Measurements from ENCODE around the gene CPNE4.
"Not testable (repeated sequence)": the region's sequence is repeated elsewhere in the genome, so short reads cannot be mapped to it uniquely, and the experiment has no call there.

Gene CPNE4

DNA sequence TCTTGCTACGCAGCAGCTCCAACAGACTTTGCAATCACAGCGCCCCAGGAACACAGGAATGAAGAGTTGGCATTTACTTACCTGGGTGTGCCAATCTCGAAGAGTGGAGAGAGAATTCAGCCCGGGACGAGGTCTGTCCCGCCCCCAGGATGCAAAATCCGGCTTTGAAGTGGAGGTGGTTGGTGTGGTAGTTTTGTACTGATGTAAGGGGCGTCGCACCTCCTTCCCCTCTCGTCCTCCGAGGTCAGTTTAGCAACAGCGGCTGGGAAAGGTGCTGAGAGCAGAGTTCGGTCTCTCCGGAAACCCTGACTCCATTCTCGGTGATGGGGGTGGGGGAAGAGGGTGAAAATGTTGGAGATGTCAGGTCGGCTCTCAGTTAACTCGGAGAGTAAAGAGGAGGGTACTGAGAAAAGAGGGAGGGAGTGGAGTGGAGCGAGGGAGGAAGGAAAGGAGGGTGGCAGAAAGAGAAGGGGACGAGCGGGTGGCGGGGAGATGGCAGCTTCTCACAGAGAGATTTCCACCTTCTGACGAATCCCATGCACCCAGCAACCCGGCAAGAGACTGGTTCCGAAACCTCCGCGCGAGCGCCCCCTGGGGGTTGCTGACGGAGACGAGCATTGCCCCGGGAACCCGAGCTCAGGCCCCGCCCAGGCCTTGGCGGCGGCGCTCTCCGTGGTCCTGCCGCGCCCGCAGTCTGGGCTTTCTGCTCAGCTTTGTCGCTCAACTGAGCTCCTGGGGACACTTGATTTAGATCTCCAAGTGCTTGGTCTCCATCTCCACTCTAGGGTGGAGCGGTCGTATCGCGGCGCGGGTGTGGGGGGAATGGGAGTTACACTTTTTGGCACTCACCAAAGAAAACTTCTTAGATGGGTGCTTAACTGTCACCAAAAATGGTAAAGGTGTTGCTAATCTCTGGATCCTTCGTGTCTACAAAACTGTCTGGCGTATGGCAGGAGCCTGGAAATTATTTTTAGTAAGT is at the start of gene CPNE4:
Gene CPNE4 (minus strand): TSS at position 529 of the 979 bp plus-strand sequence.
- DNase-seq (ENCODE audit: low spot score), result peak; percentile 77

DNA sequence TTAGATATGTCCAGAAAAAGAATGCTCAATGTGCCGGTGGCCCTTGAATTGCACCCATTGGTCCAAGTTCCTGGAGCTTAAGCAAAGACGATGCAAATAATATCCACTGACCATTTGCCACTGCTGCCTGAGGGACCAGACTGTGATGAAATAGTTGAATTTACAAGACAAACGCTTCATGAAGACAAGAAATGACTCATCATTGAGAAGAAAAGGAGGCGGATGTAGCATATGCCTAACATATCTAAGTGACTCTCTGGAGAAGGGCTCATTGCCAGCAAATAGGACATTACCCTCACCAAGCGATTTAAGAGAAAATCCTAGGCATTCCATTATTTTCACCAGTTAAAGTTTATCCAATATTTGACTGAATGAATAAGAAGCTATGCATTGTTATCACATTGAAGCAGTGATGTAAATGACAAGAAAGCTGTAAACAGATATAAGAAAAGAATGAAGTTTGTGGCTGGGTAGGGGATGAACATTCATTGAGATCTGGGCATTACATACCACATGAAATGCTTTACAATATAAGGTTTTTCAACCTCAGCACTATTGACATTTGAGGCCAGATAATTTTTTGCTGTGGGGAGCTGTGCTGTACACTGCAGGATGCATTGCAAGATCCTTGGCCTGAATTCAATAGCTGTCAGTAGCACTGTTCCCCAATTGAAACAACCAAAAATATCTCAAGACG is 48.9 kb upstream of the CPNE4 start:
- DNase-seq (ENCODE audit: low spot score), result no peak

DNA sequence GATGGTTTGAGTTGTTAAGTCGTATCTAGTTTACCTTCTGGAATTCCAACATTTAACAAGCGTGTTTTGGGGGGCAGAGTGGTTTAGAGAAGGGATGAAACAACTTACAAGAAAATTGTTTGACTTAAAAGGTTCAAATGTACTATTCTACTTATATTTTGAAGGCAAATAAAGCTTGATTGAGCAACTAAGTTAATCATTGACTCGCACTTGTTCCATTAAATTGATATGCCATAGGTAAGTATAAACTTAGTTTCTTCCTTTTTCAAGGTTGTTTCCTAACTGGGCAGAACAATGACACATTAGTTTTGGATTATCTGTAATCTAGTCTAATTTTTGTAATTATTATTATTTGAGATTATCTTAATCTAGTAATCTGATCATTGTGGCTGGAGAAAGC is 48.3 kb upstream of the CPNE4 start:
- DNase-seq (ENCODE audit: low spot score), result no peak

DNA sequence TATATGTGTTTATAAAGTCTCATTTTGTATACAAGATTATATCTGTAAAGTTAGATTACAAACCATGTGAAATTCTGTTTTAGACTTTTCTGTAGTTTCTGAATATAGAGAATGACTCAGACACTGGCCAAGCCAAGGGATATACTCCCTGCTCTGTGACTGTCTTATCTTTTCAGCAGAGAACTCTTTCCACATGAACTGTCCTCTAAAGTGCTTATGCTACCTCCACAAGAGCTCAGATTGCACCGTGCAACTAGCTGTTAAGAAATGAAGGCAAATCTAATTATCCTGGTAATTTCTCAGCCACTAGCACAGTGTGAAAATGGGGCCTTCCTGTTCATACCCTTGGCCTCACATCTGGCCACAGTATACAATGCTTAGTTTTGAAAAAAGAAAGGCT is 44.3 kb upstream of the CPNE4 start:
- no peak for DNase-seq (ENCODE audit: low spot score)

DNA sequence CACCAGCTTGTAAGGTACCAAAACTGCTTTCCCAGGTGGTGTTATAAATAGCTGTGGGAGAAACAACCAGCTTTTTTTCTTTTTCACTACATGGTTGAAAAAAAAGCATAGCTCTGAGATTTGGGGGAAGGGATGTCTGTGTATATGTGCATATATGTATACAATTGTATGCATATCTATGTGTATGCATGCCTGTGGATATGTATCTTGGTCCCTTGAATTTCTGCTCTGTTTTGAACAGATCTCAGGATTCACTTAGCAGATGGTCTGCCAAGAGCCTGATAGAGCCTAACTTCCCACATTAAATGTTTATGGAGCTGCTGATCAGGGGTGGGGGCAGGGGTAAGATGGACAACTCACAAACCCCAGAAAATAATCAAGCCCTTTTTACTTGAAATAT is 39.0 kb upstream of the CPNE4 start:
- DNase-seq (ENCODE audit: low spot score), result no peak

DNA sequence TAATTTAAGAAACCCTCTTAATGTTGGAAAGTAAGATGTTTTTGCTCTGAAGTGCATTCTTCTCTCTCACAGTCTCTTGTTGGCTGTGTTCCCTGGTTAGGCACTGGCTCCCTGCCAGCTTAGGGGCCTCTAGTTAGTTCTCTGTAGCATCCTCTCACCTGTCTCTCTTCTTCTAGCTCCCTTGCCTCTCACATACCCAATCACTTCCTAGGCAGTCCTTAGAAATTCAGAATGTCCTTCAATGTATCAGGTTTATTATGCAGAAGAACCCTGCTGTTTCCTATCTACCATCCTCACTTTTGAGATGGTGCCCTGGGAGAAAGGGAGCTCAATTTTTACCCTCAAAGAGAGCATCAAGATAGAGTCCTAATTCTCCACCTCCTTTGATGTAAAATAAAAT is 36.2 kb upstream of the CPNE4 start:
- no peak for DNase-seq (ENCODE audit: low spot score)

DNA sequence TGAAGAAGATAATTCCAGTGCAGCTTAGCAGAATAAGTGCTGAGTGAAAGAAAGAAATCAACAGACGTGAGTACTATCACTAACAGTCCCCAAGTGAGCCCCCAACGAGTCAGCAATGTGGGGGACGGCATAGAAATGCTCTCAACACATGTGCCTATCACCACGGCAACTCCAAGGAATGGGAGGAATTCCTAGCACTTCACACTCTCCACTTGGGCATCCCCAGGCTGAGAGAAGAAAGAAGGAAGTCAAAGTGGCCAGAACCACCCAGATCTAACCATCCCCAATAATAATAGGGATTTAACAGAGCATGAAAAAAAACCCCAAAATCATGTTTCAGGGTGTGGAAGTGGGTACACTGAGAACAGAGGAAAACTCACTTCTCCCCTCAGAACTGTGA is 29.3 kb upstream of the CPNE4 start:
- DNase-seq (ENCODE audit: low spot score), result no peak

DNA sequence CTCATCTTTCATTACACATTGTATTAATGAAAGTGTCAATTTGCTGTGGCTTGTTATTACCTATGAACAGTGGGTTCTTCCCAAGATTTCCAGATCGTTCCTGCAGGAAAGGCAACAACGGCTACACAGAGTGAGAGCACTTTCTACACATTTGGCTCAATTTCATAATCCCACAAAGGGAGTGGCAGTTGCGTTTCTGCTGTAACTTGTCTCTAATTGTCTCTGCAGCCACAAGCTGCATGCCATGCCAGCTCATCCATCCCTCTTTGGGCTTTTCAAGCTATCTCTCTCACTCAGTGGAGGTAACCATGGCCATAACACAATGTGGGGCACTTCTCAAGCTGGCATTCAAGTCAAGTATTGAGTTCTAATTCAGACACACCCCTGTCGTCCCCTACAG is 27.7 kb upstream of the CPNE4 start:
- DNase-seq (ENCODE audit: low spot score), result no peak

DNA sequence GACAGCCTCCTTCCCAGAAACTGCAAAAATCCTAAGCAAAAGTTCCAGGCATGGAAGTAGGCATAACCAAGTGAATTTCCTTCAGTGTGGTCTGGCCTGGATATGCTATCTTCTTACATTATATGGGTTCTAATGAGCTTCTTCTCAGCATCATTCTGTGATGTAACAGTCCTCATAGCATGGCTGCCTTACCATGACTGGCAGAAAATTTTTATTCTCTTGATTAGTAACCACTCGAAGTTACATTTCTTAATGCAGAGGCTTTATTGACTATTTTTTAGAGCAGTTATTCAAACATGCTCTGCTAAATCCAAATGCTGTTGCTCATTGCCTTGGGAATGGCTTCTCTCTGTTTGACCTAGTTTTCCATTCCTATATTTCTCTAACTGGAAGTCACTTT is 21.1 kb upstream of the CPNE4 start:
- no peak for DNase-seq (ENCODE audit: low spot score)

DNA sequence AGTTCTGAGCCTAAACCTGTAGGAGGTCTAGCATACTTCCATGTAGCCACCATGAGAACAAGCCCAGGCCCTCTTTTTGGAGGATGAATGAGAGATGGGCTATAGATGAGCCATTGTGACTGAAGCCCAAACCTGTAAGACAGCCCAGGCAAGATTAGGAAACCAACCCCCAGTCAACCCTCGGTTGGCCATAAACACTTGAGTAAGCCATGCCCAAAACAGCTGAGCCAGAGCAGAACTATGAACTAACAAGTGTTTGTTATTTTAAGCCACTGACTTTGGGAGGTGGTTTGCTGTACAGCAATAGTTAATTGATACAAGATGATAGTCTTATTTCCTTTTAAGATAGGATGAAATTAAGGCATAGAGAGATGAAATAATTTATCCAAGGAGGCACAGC is 12.4 kb upstream of the CPNE4 start:
- DNase-seq (ENCODE audit: low spot score), result no peak

DNA sequence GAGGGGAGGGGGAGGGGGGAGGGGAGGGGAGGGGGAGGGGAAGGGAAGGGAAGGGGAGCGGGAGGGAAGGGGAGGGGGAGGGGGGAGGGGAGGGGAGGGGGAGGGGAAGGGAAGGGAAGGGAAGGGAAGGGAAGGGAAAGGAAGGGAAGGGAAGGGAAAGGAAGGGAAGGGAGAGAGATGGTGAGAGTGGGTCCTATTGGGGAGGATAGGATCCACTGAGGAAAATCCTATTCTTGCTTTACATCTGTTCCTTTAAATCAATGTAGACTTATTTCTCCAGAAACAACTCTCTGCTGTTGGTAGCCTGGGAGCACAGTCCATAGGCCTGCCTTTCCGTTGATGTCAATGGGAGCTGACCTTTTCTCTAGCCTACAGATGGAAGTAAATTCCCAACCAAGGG is 10.1 kb upstream of the CPNE4 start:
- DNase-seq (ENCODE audit: low spot score), result not testable (repeated sequence)

DNA sequence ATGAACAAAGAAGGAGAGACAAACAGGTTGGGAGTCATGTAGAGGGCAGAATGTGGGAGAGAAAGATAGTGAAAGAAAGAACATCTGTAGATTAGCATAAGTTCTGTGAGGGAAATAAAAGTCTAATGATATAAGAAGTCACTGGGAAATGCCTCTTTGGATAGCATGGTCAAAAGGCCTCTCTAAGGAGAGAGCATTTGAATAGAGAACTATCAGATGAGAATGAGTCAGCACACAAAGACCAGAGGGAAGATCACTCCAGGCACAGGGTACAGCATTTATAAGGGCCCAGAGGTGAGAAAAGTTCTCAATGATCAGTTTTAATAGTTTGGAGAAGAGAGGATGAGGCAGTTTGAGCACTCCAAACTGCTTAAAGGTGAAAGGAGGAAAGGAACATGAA is 7.9 kb upstream of the CPNE4 start:
- DNase-seq (ENCODE audit: low spot score), result no peak

DNA sequence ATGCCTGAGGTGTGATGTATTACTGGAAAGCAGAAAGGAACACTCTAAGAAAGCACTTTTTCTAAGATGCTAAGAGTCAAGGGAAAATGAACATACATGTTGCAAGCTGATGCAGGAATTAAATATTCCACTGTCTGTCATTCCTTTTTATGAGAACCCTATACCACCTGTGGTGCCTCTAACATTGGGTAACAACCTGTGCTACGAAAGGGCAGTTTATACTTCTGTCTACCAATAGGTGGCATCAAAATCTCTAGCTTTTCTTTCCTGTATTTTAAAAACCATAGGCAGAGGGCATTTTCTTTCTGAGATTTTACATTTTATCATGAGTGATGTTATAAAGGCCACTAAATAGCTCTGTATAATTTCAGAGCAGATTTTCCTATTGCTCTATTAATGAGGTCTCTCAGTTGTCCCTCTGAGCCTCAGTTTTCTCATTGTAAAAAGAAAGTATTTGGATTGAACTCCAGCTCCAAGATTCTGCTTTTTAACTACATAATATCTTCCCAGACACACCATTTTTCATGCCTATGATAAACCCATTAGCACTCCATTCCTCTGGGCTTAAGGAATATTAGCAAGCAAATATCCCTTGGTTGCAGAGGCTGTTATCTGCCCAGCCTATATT is 3.5 kb upstream of the CPNE4 start:
- peak; percentile 19 for DNase-seq (ENCODE audit: low spot score)

DNA sequence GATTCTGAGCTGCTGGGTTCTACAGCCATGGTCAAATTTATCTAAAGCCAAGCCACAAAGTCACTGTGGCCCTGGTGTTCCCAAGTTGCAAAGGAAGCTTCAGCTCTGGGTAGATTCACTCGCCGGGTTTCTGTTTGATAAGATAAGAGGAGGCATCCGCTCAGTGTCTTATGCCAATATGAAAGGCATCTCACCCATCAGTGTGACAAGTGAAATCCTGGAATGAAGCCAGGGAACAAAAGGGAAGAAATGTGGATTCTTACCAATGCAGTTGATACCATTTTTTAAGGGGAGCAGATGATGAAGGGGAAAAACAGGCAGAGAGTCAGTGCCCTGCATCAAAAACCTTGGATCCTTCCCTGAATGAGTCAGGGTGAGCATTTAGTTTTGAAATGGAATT is 2.8 kb upstream of the CPNE4 start:
- DNase-seq (ENCODE audit: low spot score), result no peak

DNA sequence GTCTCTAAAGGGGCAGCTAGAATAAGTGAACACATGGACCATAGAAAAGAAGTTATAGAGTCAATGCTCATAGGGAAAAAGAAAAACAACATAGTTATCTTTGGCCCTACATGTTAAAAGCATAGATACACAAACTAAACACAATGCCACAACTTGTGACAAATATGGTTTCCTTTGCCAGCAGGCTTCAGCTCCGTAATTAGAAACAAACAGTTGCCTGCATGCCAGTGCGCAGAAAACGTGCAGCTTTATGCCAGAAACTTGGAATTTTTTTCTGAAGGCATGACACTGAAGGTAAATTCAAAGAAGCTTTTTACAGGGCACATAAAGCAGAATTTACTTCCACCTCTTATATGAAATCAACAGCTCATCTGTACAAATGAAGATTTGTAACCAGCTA is 2.2 kb upstream of the CPNE4 start:
- DNase-seq (ENCODE audit: low spot score), result no peak

DNA sequence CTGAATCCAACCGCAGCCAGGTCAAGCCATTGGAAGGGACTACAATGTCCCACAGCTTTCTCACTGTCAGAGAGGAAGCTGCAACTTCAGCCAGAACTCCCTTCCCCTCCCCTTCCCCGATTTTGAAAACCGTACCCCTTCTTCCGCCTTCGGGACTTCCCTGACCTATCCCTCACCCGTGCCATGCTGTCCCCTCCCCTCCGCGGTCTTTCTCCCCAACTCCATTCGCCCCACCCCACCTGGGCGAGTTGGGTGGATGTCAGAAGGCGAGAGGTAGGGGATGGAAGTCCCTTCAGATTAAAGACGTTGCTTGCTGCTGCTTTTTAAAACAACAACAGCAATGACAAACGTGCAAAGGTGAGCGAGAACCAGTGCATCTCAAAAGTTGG is 723 bp downstream of the CPNE4 start:
- no peak for DNase-seq (ENCODE audit: low spot score)

DNA sequence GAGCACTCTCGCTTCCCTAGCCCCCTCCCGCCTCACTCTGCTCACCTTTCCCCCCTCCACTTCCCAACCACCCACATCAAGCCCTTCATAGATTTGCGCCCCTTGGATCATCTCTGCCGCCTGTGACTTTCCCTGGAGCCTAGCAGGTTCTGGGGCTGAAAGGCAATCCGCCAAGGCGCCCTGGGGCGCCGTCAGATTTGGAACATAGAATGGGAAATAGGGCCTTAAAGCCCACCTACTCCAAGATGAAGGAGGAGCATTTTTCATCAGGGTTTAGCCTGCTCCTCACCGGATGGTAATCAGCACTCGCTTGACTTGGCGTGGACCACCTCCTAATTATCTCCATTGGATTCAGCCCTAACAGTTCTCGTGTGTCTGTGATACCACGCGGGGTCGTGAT is 1.3 kb downstream of the CPNE4 start:
- no peak for DNase-seq (ENCODE audit: low spot score)

DNA sequence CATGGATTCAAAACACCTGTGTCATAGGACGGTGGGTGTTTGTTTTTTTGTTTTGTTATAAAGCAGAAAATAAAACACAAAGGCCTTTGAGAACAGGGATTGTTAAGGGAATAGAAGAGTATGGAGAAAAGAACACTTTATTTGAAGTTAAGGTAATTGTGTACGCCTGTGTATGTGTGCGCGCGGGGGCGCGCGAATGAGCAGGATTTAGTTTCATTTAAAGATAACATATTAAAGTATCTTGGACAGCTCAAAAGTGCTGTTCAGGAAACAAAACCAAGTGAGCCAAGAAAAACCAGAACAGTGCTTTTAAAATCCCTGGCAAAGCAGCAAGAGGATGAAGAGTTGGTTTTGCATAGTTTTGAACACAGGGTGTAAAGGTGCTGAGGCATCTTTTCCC is 1.9 kb downstream of the CPNE4 start:
- no peak for DNase-seq (ENCODE audit: low spot score)

DNA sequence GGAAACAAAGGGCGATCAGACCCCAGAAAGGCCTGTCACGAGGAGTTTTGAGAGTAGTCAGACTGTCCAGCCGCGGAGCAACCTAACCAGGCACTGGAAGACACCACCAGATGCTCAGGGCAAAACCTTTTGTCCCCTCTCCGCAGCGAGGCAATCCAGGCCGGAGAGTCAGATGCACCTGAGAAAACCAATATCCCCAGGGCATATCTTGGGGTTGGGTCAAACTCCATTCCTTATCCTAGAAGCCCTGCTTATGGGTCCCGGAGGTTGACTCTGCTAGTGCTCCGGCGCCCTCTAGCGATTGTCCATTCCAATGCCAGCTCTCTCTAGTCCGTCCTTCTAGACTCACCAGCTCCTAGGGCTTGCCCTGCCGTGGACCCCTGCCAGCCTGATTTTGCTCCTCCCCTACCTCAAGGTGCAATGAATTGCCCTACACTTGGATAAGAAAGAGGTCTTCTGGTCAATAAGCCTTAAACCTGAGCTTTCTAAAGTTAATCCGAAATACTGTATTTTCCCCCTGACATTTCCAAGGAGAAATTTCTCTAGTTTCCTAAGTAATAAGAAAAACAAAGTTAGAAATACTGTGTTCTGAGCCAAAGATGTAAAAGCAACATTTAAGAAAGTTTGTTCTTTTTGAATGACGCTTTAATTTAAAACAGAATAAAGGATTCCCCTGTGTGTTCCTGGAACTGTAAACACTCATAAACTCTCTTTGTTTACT is 5.5 kb downstream of the CPNE4 start:
- peak; percentile 68 for DNase-seq (ENCODE audit: low spot score)

DNA sequence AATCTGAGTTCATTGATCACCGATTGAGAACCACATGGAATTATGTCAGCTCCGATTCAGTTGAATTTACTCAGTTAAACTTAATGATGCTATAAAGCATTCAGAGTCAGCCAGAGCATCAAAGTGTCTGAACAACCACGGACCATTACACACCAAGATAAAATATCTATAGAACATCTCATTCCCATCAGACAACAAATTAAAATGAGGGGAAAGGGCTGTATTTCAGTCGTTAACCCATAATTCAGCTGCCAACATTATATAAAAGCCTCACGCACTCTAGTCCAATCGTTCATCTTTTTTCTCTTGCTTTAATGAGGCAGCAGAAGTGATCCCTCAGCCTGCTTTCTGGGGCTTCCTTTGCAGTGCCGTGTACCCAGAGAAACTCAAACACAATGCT is 11.9 kb downstream of the CPNE4 start:
- DNase-seq (ENCODE audit: low spot score), result no peak

DNA sequence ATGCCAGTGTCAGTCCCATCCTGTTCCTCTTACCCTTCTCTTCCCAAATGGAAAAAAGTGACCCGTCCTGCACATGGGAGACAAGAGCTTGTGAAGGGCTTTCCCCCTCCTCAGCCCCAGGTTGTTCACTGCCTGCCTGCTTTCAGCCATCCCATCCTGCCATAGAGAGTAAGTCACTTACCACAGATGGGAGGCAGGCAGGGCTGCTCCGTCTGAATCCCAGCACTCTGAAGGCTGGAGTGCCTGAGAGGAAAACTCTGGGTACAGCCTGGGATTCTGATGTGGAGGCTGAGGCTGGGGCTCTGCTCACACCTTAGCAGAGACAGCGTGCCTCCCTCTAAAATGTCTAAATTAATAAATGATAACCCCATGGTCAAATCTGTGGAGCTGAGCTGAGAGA is 14.8 kb downstream of the CPNE4 start:
- no peak for DNase-seq (ENCODE audit: low spot score)

DNA sequence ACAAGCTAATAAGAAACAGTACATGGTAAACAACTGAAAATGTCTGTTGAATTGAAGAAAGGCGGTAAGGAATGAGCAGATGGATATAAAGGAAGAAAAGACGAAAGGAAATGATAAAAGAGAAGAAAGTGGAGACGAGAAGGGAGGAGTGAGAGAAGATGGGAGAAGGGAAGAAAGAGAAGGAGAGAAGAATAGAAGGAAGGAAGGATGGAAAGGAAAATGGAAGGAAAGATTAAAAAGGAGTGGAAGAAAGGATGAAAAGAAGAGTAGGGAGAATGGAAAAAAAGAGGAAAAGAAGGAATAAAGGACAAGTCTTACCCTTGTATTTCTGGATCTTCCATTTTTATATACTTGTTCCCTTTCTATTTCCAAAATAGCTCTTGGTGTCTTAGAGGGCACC is 17.7 kb downstream of the CPNE4 start:
- no peak for DNase-seq (ENCODE audit: low spot score)
